Stimulated activated naive CD8-positive, alpha-beta T cell treated with anti-CD3 and anti-CD28 coated beads, Interleukin-15, Interleukin-2, amounts not matched to agents 100 ng/mL and 50 ng/mL, for 24 hours (primary cell): ENCODE measurements around the gene LRRC8D.

Experiments used
- H3K27ac Mint-ChIP-seq: one replicate; pipeline ENCODE4 v1.8.0; 2021; ENCODE audit warnings: mild to moderate bottlenecking, mixed read lengths
- H3K27me3 Mint-ChIP-seq: one replicate; pipeline ENCODE4 v1.8.0; 2021; ENCODE audit warnings: mixed read lengths
- H3K36me3 Mint-ChIP-seq: one replicate; pipeline ENCODE4 v1.8.0; 2021; ENCODE audit warnings: low read depth, mixed read lengths
- H3K4me1 Mint-ChIP-seq: one replicate; pipeline ENCODE4 v1.8.0; 2021; ENCODE audit warnings: low read depth, mixed read lengths
- H3K4me3 Mint-ChIP-seq: one replicate; pipeline ENCODE4 v1.8.0; 2021; ENCODE audit warnings: mild to moderate bottlenecking, mixed read lengths
- H3K9me3 Mint-ChIP-seq: one replicate; pipeline ENCODE4 v1.8.0; 2021; ENCODE audit warnings: mixed read lengths

The LRRC8D gene

DNA sequence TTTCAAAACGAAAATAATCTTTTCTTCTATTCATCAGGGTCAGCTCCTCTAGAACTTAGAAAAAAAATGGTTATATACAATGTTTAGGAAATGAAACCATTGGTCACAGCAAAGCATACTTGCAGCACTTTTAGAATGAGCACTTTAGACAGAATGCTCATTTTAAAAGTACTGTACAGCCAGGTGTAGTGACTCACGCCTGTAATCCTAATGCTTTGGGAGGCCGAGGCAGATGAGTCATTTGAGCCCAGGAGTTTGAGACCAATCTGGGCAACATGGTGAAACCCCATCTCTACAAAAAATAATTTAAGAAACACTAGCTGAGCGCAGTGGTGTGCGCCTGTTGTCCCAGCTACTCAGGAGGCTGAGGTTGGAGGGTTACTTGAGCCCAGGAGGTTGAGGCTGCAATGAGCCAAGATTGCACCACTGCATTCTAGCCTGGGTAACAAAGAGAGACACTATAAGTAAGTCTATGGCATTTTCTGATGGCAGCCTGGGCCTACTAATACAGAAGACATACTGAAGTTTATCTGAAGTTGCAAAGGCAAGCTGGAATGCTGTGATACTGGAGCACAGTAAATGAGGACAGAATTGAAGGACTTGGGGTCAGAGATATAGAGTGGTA lies 125.1 kb downstream of the LRRC8D start:
- Mint-ChIP-seq H3K4me3 (no peak overlapping the region), H3K27ac (peak overlapping the region; percentile 1), H3K9me3 (no peaks in the 10 kb centered on the region), H3K36me3 (no peaks in the 10 kb centered on the region), H3K27me3 (no peaks in the 10 kb centered on the region), H3K4me1 (peaks cover 8% of the 10 kb centered on the region)

DNA sequence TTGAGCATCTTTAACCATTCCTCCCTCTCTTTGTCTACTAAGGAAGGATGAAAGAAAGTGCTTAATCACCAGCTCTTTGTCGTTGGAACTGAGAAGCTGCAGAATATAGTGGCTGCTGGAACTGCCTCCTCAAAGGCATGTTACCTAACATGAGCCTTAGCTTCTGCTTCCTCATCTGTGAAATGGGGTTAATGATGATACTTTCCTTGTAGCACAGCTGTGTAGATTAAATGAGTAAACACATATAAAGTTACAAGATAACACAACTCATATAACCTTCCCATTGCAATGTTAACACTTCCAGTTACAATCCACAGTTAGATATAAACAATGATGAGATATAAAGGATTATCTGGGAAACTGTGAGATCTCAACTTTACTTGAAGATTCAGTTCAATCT lies 125.7 kb downstream of the LRRC8D start:
- Mint-ChIP-seq H3K36me3 (no peaks in the 10 kb centered on the region), H3K27ac (no peak overlapping the region), H3K4me1 (peaks cover 3% of the 10 kb centered on the region), H3K4me3 (no peak overlapping the region), H3K27me3 (no peaks in the 10 kb centered on the region), H3K9me3 (no peaks in the 10 kb centered on the region)

DNA sequence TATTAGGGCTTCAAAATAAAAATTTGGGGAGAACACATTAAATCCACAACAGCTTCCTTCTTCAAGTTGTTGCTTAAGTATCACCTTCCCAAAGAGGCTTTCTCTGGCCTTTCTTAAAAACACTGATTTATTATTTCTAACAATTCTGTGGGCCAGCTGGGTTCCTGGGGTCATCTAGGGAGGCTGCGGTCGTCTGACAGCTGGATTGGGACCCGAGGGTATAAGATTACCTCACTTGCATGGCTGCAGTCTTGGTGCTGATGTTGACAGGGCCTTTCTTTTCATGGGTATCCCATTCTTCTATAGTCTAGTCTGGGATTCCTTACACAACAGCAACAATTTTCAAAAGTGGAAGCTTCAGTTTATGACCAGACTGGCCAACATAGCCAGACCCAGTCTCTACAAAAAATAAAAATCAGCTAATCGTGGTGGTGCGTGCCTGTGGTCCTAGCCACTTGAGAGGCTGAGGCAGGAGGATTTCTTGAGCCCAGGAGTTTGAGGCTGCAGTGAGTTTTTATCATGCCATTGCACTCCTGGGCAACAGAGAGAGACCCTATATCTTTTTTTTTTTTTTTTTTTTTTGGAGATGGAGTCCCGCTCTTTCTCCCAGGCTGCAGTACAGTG lies 128.0 kb downstream of the LRRC8D start:
- Mint-ChIP-seq H3K4me1 (peaks cover 21% of the 10 kb centered on the region), H3K4me3 (no peak overlapping the region), H3K27ac (no peak overlapping the region), H3K36me3 (no peaks in the 10 kb centered on the region), H3K9me3 (no peaks in the 10 kb centered on the region), H3K27me3 (no peaks in the 10 kb centered on the region)

DNA sequence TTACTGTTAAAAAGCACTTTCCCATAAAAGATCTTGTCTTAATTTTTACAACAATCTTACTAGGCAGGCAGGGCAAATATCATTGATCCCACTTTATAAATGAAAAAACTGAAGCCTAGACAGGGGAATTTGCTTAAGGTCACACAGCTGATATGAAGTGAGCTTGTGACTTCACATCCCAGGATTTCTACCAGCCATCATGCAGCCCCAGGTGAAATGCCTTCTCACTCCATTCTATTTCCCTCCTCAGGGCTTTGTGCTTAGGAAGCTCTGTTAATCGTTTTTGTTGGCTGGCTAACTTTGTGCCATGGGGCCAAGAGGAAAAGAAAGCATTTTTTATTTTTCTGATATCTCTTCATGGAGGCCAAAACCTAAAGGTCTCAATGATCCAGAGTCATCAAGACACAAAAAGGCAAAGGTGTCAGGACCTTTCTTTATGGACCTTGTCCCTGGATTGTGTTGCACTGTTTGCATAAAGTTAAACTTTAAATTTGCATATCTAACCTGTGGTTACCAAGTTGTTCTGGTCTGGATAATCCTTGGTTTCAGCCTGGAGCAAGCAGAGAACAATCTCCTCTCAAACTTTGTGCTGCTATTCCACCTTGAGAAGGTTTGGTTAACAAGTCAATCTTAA lies 129.3 kb downstream of the LRRC8D start:
- H3K36me3 Mint-ChIP-seq, result no peaks in the 10 kb centered on the region
- H3K27me3 Mint-ChIP-seq, result no peaks in the 10 kb centered on the region
- H3K9me3 Mint-ChIP-seq, result no peaks in the 10 kb centered on the region
- H3K27ac Mint-ChIP-seq, result no peak overlapping the region
- peaks cover 21% of the 10 kb centered on the region for H3K4me1 Mint-ChIP-seq
- no peak overlapping the region for H3K4me3 Mint-ChIP-seq

DNA sequence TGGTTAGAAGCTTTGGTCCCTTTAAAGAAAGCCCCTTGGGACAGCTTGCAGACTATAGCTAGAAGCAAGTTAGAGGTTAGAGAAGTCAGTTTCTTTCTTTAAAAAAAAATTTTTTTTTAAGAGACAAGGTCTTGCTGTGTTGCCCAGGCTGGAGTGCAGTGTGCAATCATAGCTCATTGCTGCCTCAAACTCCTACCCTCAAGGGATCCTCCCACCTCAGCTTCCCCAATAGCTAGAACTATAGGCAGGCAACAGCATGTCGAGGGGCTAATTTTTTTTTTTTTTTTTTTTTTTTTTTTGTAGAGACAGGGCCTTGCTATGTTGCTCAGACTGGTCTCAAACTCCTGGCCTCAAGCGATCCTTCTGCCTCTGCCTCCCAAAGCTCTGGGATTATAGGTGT lies 129.9 kb downstream of the LRRC8D start:
- H3K4me1 Mint-ChIP-seq, result peaks cover 21% of the 10 kb centered on the region
- no peak overlapping the region for H3K27ac Mint-ChIP-seq
- no peaks in the 10 kb centered on the region for H3K9me3 Mint-ChIP-seq
- no peaks in the 10 kb centered on the region for H3K27me3 Mint-ChIP-seq
- no peaks in the 10 kb centered on the region for H3K36me3 Mint-ChIP-seq
- H3K4me3 Mint-ChIP-seq, result no peak overlapping the region

DNA sequence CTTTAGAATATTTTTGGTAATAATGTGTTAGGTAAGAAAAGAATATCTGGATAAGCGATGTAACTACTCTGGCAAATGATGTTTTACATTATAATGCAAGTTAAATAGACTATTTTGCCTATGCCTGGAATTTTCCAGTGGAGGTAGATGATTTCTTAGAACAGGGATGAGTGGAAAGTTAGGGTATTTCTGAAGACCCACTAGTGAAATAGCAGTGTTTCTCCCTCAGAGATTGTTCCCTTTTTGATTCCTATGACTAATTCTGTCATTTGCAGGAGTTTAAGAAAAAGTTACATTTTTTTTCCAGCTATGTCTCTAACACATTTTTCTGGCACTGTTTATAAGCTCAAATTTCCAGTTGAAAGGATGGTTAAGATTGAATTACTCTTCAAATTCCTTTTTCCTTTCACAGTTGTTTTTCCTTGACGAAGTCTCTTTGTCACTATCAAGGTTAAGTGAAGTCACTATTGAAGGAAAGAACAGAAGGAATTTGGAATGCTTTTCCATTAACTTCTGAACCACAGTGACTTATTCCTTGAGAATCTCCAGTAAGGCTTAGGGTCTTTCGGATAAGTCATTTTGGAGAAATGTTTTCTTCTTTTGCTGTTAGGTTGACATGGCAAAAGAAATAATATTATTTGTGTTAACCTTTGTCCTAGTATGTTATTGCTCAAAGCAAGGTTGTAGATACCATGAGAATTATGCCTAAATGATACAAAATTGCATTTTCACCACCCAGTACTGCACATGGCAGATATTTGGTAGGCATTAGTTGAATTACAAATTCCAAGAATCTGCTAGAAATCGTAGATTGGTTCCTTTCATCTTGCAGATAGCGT lies 131.2 kb downstream of the LRRC8D start:
- Mint-ChIP-seq H3K9me3 (no peaks in the 10 kb centered on the region), H3K4me1 (peaks cover 23% of the 10 kb centered on the region), H3K27ac (no peak overlapping the region), H3K36me3 (no peaks in the 10 kb centered on the region), H3K27me3 (no peaks in the 10 kb centered on the region), H3K4me3 (no peak overlapping the region)

DNA sequence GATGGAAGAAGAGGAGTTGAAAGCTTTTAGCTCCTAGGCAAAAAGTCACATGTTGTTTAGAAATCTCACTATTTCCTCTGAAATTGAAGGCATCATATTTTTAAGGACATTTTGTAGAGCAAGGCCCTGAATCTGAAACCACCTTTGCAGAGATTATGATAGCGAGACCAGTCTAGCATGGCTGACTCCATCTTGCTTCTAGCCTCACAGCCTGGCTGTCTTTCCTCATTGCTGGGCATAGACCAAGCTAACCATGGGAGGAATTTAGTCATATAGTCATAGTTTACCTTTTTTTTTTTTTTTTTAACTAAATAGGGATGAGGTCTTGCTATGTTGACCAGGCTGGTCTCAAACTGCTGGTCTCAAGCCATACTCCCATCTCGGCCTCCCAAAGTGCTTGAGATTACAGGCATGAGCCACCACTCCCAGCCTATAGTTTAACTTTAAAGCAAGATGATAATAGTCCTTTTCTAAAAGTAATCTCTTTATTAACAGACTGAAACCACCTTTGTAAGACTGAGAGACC lies 131.8 kb downstream of the LRRC8D start:
- H3K36me3 Mint-ChIP-seq, result no peaks in the 10 kb centered on the region
- no peak overlapping the region for H3K4me3 Mint-ChIP-seq
- no peak overlapping the region for H3K27ac Mint-ChIP-seq
- no peaks in the 10 kb centered on the region for H3K27me3 Mint-ChIP-seq
- no peaks in the 10 kb centered on the region for H3K9me3 Mint-ChIP-seq
- peaks cover 30% of the 10 kb centered on the region for H3K4me1 Mint-ChIP-seq

DNA sequence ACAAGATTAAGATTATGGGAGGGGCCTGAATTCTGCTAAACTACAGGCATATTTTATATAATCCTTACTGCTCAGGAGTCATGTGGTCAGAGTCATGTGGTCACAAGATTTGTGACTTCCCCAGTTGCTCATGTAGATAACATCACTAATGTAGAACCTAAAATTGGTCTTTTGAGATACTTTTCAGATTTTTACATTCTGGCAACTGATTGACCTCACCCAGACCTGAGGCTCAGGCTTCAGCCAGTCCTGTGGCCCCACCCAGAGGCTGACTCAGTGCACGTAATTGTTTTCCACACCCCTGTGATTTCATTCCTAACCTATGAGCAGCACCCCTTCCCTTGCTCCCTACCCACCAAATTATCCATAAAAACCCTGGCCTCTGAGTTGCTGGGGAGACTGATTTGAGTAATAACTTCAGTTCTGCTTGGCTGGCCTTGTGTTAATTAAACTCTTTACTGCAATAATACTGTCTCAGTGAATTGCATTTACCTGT lies 132.3 kb downstream of the LRRC8D start:
- no peak overlapping the region for H3K4me3 Mint-ChIP-seq
- peak overlapping the region; percentile 31 for H3K27ac Mint-ChIP-seq
- H3K36me3 Mint-ChIP-seq, result no peaks in the 10 kb centered on the region
- no peaks in the 10 kb centered on the region for H3K9me3 Mint-ChIP-seq
- H3K27me3 Mint-ChIP-seq, result no peaks in the 10 kb centered on the region
- H3K4me1 Mint-ChIP-seq, result peaks cover 33% of the 10 kb centered on the region

DNA sequence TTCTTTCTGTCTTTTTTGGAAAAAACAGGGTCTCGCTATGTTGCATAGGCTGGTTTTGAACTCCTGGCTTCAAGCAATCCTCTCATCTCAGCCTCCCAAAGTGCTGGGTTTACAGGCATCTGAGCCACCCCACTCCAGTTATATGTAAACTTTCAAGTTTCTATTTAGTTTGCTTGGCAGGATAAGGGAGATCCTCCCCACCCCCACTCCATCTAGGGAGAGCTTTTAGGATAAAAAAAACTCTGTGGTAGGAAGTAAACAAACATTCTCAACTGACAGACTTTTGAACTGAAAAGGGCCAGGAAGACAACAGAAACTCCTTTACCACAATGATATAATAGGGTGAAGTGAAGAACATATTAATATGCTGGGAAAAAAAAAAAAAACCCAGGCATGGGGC lies 133.1 kb downstream of the LRRC8D start:
- no peak overlapping the region for H3K27ac Mint-ChIP-seq
- no peak overlapping the region for H3K4me3 Mint-ChIP-seq
- peaks cover 38% of the 10 kb centered on the region for H3K4me1 Mint-ChIP-seq
- no peaks in the 10 kb centered on the region for H3K27me3 Mint-ChIP-seq
- H3K36me3 Mint-ChIP-seq, result no peaks in the 10 kb centered on the region
- H3K9me3 Mint-ChIP-seq, result no peaks in the 10 kb centered on the region

DNA sequence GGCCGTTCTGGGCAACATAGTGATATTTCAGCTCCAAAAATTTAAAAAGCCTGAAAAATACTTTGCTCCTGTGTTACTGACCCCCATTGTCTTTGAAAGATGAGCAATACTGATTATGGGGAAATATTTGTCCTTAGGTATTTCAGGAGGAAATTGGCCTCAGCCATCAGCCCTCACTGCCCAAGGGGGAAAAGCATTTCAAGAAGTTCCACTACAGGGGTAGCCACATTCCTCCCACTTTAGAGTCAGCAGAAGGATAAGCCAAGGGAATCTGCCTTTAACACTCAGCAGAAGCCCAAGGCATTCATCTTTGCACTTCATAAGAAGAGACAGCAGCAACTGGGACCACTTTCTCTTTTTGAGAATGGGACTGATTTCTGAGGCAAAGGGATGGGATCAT lies 133.6 kb downstream of the LRRC8D start:
- Mint-ChIP-seq H3K27ac (no peak overlapping the region), H3K36me3 (peaks cover 2% of the 10 kb centered on the region), H3K9me3 (peaks cover 2% of the 10 kb centered on the region), H3K27me3 (no peaks in the 10 kb centered on the region), H3K4me1 (peaks cover 43% of the 10 kb centered on the region), H3K4me3 (no peak overlapping the region)

DNA sequence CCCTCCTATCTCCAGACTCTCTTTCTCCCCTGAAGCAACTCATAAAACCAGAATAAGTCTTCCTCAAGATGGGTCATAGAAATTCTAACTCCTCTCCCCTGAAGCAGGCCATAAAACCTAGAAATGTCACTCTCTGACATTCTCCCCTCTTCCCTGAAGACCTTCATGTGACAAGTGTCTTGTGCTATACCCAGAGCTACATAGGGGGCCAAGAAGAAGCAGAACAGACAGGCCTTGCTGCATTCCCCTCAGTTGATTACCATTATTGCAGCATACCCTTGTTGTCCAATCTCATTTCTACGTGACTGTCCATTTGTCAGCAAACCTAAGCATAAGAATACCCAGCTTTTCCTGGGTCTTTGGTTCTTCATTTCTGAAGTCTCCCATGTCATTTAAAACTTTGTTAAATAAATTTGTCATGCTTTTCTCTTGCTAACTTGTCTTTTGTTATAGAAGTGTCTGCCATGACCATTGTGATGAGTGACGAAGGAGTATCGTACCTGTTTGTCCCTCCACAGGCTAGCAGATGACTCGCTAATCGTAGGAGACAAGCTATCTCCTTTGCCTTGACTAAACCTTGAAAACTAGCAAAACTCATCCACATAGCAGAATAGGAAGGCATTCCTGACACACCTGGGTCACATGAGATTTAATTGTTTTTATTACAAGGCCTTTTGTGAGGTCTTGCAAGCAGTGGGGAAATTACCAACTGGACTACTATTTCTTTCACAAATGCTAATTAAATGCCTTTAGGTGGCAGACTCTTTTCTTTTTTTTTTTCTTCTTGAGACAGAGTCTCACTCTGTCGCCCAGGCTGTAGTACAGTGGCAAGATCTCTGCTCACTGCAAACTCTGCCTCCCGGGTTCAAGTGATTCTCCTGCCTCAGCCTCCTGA lies 134.7 kb downstream of the LRRC8D start:
- Mint-ChIP-seq H3K4me1 (peaks cover 44% of the 10 kb centered on the region), H3K4me3 (no peak overlapping the region), H3K9me3 (peaks cover 8% of the 10 kb centered on the region), H3K27me3 (no peaks in the 10 kb centered on the region), H3K36me3 (peaks cover 4% of the 10 kb centered on the region), H3K27ac (no peak overlapping the region)

DNA sequence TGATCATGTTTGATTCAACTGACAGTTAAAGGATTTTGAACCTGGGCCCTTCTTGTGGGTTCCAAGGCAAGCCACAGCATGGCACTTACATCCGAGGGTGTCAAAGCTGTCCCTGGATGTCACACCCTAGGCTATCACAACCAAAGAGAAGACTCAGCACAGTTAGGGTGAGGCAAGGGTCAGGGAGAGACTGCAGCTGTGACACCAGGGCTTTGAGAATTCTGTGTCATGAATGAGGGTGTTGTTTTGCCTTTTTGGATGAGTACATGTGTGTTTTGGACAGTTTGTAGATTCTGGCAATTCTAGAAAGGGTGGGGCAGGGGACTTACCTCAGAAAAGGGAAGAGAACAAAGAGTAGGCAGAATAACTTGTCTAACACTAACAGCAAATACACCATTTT lies 136.3 kb downstream of the LRRC8D start:
- H3K36me3 Mint-ChIP-seq, result peaks cover 4% of the 10 kb centered on the region
- H3K27me3 Mint-ChIP-seq, result no peaks in the 10 kb centered on the region
- H3K4me3 Mint-ChIP-seq, result peak overlapping the region; percentile 11
- H3K9me3 Mint-ChIP-seq, result peaks cover 8% of the 10 kb centered on the region
- H3K27ac Mint-ChIP-seq, result no peak overlapping the region
- H3K4me1 Mint-ChIP-seq, result peaks cover 43% of the 10 kb centered on the region

DNA sequence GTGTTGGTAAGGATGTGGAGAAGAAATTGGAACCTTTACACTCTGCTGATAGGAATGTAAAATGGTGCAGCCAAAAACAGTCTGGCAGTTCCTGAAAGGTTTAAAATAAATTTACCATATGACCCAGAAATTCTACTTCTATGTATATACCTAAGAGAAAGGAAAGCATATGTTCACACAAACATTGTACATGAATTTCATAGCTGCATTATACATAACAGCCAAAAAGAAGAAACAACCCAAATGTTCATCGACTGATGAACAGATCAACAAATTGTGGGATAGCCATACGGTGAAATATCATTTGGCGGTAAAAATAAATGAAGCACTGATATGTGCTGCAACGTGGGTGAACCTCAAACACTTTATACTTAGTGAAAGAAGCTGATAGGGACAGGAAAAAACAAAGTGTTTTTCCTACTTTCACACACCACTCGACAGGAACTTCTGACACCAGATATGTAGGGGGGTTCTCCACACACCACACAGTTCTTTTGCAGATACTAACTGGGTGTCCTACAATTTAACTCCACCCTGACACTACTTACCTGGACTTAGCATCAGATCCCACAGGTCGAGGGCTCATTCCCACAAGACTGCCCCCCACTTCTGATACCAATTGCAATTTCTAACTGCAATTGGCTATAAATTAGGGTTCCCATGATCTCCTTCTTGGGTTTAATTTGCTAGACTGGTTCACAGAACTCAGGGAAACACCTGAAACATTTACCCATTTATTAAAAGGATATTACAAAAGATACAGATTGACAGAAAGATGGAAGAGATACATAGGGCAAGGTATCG lies 138.2 kb downstream of the LRRC8D start:
- no peak overlapping the region for H3K4me3 Mint-ChIP-seq
- no peak overlapping the region for H3K27ac Mint-ChIP-seq
- H3K27me3 Mint-ChIP-seq, result no peaks in the 10 kb centered on the region
- H3K36me3 Mint-ChIP-seq, result peaks cover 4% of the 10 kb centered on the region
- peaks cover 37% of the 10 kb centered on the region for H3K4me1 Mint-ChIP-seq
- H3K9me3 Mint-ChIP-seq, result peaks cover 8% of the 10 kb centered on the region
